GM18505 (cell line): ENCODE measurements around the gene RARRES2.
A peak's percentile ranks its signal among the peaks of the same experiment; 100 is the strongest.

ENCODE experiments used
- ATAC-seq: cut with Tn5 transposase; IDR thresholded peaks from one replicate; pipeline ENCODE4 v1.9.1; 2021; ENCODE audit not compliant: unreplicated experiment
- POLR2A ChIP-seq: IDR thresholded peaks from 4 replicates; pipeline ENCODE4 v1.6.1; 2011; ENCODE audit warnings: borderline replicate concordance; ENCODE audit not compliant: insufficient read depth, insufficient read length; ENCODE audit errors: extremely low read depth

Gene RARRES2

GRCh38 chr7:150381096-150381495 is 39.7 kb upstream of the RARRES2 start:
- no peak for ATAC-seq
- TF ChIP-seq POLR2A, result no peak

DNA sequence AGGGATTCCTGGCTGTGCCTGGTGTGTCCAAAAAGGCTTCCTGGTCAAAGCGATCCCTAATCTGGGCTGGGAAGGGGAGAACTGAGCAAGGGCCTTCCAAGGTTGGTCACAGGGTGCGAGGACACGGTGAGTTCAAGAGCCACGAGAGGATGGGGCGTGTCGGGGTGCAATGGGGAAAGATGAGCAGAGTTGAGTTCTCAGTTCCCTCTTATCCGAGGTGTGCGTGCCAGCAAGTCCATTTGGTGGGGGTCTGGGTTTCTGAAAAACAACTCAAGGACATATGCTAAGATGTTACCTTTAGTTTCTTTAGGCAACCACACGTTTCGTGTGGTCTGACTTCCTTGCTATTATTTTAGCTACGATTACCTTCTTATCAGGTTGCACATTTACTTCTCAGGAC is 39.0 kb upstream of the RARRES2 start:
- no peak for ATAC-seq
- TF ChIP-seq POLR2A, result no peak

GRCh38 chr7:150379441-150380379 is 38.3 kb upstream of the RARRES2 start:
- peak; percentile 29 for ATAC-seq
- TF ChIP-seq POLR2A, result no peak

GRCh38 chr7:150378853-150379440 is 37.5 kb upstream of the RARRES2 start, which contains the start of gene ZNF775:
Gene ZNF775 (plus strand): TSS chr7:150379330. CDS start chr7:150388471, 9,141 bp downstream.
- peak; percentile 83 for ATAC-seq
- peak; percentile 96 for TF ChIP-seq POLR2A

DNA sequence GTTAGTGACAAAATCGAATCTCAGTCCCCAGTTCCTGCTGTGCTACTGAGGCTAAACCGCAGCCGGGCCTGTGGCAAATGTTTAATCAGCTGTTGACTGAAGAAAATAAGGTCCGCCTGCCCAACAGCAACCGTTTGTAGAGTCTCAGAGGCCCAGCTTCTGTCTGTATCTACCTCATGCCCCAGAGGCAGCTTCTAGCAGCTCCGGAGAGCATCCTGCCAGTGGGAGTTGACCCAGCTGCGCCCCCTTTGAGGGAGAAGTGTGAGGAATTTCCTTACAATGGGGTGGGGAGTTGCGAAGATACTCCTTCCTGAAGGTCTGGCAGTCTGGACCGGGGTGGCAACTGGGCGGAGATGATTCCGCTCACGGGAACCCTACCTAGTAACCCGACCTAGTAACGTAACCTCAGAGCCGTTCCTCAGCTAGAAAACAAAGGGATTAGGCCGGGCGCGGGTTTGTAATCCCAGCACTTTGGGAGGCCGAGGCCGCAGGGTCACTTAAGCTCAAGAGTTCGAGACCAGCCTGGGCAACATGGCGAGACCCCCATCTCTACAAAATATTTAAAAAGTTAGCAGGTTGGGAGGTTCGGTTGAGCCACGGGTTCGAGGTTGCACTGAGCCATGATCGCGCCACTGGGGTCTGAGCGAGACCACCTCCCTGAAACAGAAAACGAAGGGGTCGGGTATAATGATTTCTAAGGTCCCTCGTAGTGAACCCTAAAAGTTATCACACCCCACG is 36.9 kb upstream of the RARRES2 start:
- ATAC-seq, result no peak
- peak; percentile 63 for TF ChIP-seq POLR2A

DNA sequence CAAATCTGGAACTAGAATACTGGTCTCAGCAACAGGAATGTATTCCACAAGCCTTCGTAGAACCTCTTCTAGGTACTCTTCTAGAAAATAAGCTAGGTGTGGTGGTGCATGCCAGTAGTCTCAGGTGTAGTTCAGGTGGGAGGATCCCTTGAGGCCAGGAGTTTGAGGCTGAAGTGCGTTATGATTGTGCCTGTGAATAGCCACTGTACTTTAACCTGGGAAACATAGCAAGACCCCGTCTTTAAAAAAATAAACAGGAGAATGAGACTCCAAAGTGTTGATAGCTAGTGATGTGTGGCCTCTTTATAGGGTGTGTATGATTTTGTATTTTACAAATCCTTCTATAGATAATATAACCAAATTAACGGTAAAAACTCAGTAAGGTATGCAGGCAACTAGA is 36.2 kb upstream of the RARRES2 start:
- no peak for ATAC-seq
- TF ChIP-seq POLR2A, result no peak

DNA sequence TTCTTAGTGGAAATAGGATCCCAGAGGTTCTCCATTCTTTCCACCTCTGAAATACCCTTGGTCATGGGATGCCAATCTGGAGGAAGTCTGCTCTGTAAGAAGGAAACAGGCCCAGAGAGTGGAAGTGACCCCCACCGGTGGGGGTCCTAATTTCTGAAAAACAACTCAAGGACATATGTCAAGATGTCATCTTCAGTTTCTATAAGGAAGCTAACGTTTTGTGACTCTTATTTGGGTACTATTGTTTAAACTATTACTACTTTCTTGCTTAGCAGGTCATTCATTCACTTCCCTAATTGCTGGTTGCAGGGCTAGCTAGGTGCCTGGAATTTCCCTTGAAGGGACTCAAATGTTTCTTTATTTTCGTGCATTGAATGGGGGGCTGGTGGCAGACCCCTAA is 35.8 kb upstream of the RARRES2 start:
- ATAC-seq, result no peak
- TF ChIP-seq POLR2A, result no peak

- no peak for ATAC-seq
- TF ChIP-seq POLR2A, result peak; percentile 36
These were observed 35.1 kb upstream of the RARRES2 start for GRCh38 chr7:150376560-150376959.

DNA sequence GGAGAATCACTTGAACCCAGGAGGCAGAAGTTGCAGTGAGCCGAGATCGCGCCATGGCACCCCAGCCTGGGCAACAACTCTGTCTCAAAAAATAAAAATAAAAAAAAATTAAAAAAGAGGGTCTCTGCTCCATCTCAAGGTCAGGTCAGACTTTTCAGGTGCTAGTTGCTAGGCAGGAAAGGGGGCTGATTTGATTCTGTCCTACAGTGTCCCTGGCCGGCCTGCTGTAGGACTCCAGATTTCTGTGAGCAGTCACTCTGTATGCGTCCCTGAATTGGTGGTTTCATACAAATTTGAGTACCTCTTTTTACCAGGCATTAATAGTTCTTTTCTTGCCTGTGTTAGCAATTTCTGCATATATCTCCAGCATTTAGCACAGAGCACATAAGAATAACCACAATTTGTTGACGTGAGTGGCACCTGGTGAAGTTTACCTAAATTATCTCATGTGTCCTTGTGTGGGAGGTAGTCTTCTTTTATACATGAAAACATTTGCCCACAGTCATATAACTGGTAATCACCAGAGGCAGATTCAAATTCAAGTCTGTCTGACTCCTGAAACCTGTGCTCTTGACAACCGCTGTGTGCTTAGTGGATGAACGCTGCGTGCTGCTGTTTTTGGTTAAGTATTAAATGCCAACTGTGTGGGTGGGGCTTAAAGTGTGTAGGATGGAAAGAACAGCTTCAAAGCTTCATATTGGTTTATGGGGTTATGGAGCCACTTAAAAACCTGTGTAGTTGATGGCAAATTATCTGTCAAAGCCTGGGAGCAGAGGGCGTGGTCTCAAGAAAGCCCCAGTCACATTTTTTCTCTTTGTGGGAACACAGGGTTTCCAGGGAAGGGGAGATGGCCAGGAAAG is 34.5 kb upstream of the RARRES2 start:
- TF ChIP-seq POLR2A, result no peak
- ATAC-seq, result no peak

GRCh38 chr7:150374472-150374871 is 33.0 kb upstream of the RARRES2 start:
- no peak for TF ChIP-seq POLR2A
- ATAC-seq, result no peak

GRCh38 chr7:150374026-150374425 is 32.6 kb upstream of the RARRES2 start:
- TF ChIP-seq POLR2A, result no peak
- no peak for ATAC-seq

DNA sequence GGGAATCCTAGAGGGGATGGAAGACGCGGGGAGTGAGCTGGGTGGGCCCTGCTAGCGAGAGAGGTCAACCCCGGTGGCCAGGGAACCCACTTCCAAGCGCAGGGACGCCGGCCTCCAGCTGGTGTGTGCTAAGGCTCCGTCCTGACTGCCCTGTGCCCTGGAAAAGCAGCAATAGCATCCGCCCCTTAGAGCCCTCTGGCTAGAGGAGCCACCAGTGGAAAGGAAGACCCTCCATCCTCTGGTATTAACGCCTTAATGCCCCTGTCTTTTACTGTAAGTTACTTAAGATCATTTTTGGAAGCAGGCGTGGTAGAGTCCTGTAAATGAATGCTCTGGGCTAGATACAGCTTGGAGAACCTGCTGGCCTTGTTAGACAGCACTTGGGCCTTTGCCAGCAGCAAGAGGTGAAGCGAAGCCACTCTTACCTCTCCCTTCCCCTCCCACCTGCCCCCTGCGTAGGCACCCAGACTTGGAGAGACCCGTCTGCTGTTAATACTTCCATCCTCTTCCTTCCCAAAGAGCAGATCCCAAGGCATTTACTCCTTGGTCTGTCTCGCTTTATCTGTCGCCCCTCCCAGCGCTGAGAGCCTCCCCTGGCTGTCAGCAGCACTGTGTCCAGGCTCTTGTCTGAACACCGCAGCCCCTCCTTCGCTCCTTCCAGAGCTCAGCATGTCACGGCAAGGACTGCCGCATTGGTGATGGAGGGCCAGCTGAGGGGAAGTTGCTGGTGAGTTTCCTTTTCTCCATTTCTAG is 31.8 kb upstream of the RARRES2 start:
- peak; percentile 27 for TF ChIP-seq POLR2A
- no peak for ATAC-seq
